Prostate gland (tissue), 2 donors: ENCODE data around the gene AIFM2.

Experiments used
- CTCF ChIP-seq, 4 experiments: fragments of 200-600 bp in 2 of 4; fragments of 450-650 bp in 2 of 4; sonication (generic) in 2 of 4; IDR thresholded peaks; 1 replicate in 3 of 4; 2 replicates in 1 of 4; pipeline ENCODE4 v1.5.1; 2016 to 2019; ENCODE audit warnings: antibody characterized with exemption in 4 of 4, mild to moderate bottlenecking in 2 of 4, moderate library complexity in 2 of 4
- POLR2A ChIP-seq: fragments of 450-650 bp; IDR thresholded peaks from one replicate; pipeline ENCODE4 v1.6.1; 2016; ENCODE audit warnings: antibody characterized with exemption, mild to moderate bottlenecking
- POLR2AphosphoS5 ChIP-seq: sonication (generic); formaldehyde crosslinking; IDR thresholded peaks from one replicate; pipeline ENCODE4 v1.6.1; 2017; ENCODE audit warnings: antibody characterized with exemption

DNA sequence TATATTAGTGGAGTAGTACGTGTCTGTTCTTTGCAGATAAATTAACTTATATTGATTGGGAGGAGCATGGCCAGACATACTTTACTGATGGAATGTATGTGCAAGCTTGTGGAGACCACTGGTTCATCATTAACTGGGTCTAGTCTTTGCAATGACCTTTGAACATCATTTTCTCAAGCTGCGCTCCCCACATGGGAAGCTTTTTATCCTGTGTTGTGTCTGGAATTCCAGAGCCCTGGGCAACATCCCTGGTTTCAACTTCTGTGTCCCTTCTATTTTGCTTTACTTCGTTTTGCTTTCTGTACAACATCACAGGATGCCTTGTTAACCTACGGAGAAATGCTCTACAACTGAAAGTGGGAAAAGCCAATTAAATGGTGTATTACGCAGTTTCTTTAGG lies 41.7 kb downstream of the AIFM2 start:
- TF ChIP-seq CTCF (IDR thresholded peaks at IDR 0.05) = no peak
- no peak for TF ChIP-seq POLR2AphosphoS5
- TF ChIP-seq POLR2A = no peak
